Fibroblast of villous mesenchyme (primary cell): Measurements from ENCODE around the gene PHF23. TPM values are rescaled to one million over a fixed set of nuclear protein-coding genes. Genes with fewer than 3 reads are reported as not detected.
"Not testable (repeated sequence)": the region's sequence is repeated elsewhere in the genome, so short reads cannot be mapped to it uniquely, and the experiment has no call there.

Experiments used
- DNase-seq: peaks from one replicate; pipeline ENCODE4 v3.0.0-alpha.2; 2010; ENCODE audit warnings: low read depth
- H3K4me3 ChIP-seq: 2 replicates; pipeline ENCODE4 v1.5.1; 2011; ENCODE audit warnings: low read depth, mild to moderate bottlenecking, low read length
- CTCF ChIP-seq: IDR thresholded peaks from 2 replicates; pipeline ENCODE4 v1.5.1; 2012; ENCODE audit warnings: low read depth, mild to moderate bottlenecking, low read length; ENCODE audit not compliant: insufficient read depth
- total RNA-seq: library from RNA; depleted of rRNA; stranded (reverse); fragments of >200 nt; gene quantifications from 2 replicates; pipeline ENCODE4 v1.2.3, GENCODE V29; 2012

Gene PHF23
- total RNA-seq, 1 donor, result 51.8 TPM

- DNase-seq, result no peak
- TF ChIP-seq CTCF, result no peak
- H3K4me3 ChIP-seq, result peak overlapping the region; percentile 90
Observed at GRCh38 chr17:7250695-7251627, 11.7 kb upstream of the PHF23 start.

- no peak for DNase-seq
- no peak for TF ChIP-seq CTCF
- H3K4me3 ChIP-seq, result peak overlapping the region; percentile 90
Observed at GRCh38 chr17:7249830-7250229, 10.6 kb upstream of the PHF23 start.

- DNase-seq, result no peak
- H3K4me3 ChIP-seq, result peak overlapping the region; percentile 18
- no peak for TF ChIP-seq CTCF
Observed at GRCh38 chr17:7249214-7249613, 10.0 kb upstream of the PHF23 start.

- DNase-seq, result no peak
- TF ChIP-seq CTCF, result no peak
- H3K4me3 ChIP-seq, result no peak overlapping the region
Observed at GRCh38 chr17:7248796-7249195, 9.5 kb upstream of the PHF23 start.

- H3K4me3 ChIP-seq, result no peak overlapping the region
- no peak for TF ChIP-seq CTCF
- DNase-seq, result no peak
Observed at GRCh38 chr17:7246779-7247178, 7.5 kb upstream of the PHF23 start.

- DNase-seq, H3K4me3 ChIP-seq: not testable (repeated sequence)
Observed at GRCh38 chr17:7243838-7244237, 4.6 kb upstream of the PHF23 start.

- no peak for DNase-seq
- no peak for TF ChIP-seq CTCF
- peak overlapping the region; percentile 98 for H3K4me3 ChIP-seq
Observed at GRCh38 chr17:7243453-7243729, 4.1 kb upstream of the PHF23 start.
